ENCODE data around the gene TNKS1BP1. TPM values are rescaled to one million over a fixed set of nuclear protein-coding genes. Genes with fewer than 3 reads are reported as not detected.
"Not testable (repeated sequence)": the region's sequence is repeated elsewhere in the genome, so short reads cannot be mapped to it uniquely, and the experiment has no call there.

The TNKS1BP1 gene
- total RNA-seq, 3 donors from 2014 or later (not counting 1 experiment from before 2014, with no cell fraction given): 4.3 to 9.3 (median 7.5) TPM

DNA sequence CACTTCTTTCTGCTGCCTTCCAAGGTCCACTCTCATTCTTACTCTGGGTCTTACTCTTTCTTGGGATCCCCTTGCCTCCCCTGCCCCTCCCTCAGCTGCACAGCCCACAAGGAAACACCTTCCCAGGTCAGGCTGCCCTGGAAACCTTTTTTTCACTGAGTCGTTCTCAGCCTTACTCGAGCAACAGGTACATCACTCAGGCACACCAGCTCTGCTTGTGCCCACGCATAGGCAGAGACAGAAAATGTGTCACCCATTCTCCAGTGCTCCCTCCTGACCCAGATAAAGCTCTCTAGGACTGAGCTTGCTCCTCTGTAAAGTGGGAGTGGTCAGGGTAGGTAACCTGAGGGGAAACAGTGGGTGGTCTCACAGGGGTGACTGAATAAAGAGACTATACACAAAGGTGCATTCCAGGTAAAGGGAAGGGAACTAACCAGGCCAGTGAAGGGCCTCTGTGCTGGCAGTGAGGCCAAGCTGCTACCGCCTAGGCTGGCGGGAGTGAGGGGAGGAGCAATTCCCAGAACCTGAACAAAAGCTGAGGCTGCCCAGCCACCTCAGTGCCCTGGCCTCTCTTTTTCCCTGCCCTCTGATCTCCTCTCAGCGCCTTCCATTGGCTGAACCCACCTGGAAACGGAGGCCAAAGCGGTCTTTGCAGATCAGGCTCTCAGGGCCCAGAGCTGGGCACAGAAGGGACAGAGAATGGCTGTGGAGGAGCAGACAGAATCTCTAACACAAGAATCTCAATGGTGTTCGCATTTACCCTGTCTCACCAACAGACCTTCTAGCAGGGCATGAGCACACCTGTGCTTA, 40.3 kb upstream of the TNKS1BP1 start:
- Mint-ChIP-seq H3K27ac (no peak overlapping the region), H3K4me3 (no peak overlapping the region), H3K27me3 (ENCODE audit: low read depth in 2 of 2) (peaks cover 0 to 6% of the 10 kb centered on the region in 2 donors), H3K4me1 (no peaks in the 10 kb centered on the region), H3K36me3 (no peaks in the 10 kb centered on the region), H3K9me3 (no peaks in the 10 kb centered on the region)
- Histone ChIP-seq H3K36me3 (ENCODE audit: control insufficient read depth, insufficient read depth, low read length) (no peaks in the 10 kb centered on the region), H3K27ac (ENCODE audit: low read length) (no peak overlapping the region), H3K4me3 (ENCODE audit: low read length) (no peak overlapping the region), H3K27me3 (ENCODE audit: control insufficient read depth, insufficient read depth, low read length) (no peaks in the 10 kb centered on the region), H3K9me3 (ENCODE audit: control insufficient read depth, insufficient read depth, low read length) (no peaks in the 10 kb centered on the region), H3K4me1 (ENCODE audit: control insufficient read depth, insufficient read depth, low read length) (no peaks in the 10 kb centered on the region)
- DNase-seq (no peak), ATAC-seq (no peak)
- 88% methylated on average over 9 of the region's 9 CpGs for WGBS (ENCODE audit: insufficient coverage)
- intact Hi-C loops (cut with micrococcal nuclease): no loop called here
- TF ChIP-seq, protein P1, sequence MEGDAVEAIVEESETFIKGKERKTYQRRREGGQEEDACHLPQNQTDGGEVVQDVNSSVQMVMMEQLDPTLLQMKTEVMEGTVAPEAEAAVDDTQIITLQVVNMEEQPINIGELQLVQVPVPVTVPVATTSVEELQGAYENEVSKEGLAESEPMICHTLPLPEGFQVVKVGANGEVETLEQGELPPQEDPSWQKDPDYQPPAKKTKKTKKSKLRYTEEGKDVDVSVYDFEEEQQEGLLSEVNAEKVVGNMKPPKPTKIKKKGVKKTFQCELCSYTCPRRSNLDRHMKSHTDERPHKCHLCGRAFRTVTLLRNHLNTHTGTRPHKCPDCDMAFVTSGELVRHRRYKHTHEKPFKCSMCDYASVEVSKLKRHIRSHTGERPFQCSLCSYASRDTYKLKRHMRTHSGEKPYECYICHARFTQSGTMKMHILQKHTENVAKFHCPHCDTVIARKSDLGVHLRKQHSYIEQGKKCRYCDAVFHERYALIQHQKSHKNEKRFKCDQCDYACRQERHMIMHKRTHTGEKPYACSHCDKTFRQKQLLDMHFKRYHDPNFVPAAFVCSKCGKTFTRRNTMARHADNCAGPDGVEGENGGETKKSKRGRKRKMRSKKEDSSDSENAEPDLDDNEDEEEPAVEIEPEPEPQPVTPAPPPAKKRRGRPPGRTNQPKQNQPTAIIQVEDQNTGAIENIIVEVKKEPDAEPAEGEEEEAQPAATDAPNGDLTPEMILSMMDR (IDR thresholded peaks at IDR 0.05): no peak

DNA sequence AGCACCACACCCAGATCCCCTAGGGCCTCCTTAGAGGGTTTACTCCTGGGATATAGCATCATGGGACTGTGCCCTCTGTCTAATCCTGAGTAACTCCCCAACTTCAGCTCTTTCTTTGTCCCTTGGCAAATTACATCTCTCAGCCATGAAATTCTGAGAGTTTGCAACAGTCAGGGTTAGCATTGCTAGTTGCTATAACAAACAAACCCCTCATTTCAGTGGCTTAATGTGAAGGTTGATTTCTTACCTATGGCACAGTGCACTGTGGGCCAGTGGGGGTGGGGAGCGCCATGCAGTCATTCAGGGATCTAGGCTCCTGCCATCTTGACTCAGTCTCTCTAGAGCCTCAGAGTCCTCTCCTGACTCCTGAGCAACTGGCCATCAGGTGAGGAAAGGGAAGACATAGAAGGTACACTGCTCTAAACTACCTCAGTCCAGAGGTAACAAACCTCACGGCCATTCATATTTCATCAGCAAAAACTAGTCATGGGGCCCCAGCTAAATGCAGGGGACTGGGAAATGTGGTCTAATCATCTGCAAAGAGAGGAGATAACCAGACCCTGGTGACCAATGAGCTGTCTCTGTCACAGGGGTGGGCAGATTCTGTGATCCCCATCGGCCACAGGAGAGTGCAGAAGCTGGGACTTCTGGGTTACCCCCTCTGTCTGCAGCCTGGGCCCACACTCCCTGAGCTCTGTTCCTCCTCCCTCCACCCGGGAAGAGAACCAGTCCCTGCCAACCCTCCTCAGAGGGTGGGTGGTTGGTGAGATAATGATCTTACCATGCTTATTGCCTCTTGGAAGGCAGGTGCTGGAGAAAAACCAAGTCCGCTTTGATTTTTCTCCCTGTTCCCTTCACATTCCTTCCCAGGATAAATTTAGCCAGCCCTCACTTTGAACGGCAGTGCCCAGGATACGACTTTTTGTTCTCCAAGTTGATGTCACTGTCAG, 38.7 kb upstream of the TNKS1BP1 start:
- Mint-ChIP-seq H3K4me3 (no peak overlapping the region), H3K4me1 (no peaks in the 10 kb centered on the region), H3K27ac (no peak overlapping the region), H3K9me3 (no peaks in the 10 kb centered on the region), H3K27me3 (ENCODE audit: low read depth in 2 of 2) (peaks cover 0 to 6% of the 10 kb centered on the region in 2 donors), H3K36me3 (no peaks in the 10 kb centered on the region)
- Histone ChIP-seq H3K4me1 (ENCODE audit: control insufficient read depth, insufficient read depth, low read length) (no peaks in the 10 kb centered on the region), H3K36me3 (ENCODE audit: control insufficient read depth, insufficient read depth, low read length) (no peaks in the 10 kb centered on the region), H3K9me3 (ENCODE audit: control insufficient read depth, insufficient read depth, low read length) (no peaks in the 10 kb centered on the region), H3K27ac (ENCODE audit: low read length) (no peak overlapping the region), H3K4me3 (ENCODE audit: low read length) (no peak overlapping the region), H3K27me3 (ENCODE audit: control insufficient read depth, insufficient read depth, low read length) (no peaks in the 10 kb centered on the region)
- TF ChIP-seq, protein P1 (IDR thresholded peaks at IDR 0.05): no peak
- intact Hi-C loops (cut with micrococcal nuclease): no loop called here
- DNase-seq (no peak), ATAC-seq (no peak)
- 80% methylated on average over 6 of the region's 7 CpGs for WGBS (ENCODE audit: insufficient coverage)

DNA sequence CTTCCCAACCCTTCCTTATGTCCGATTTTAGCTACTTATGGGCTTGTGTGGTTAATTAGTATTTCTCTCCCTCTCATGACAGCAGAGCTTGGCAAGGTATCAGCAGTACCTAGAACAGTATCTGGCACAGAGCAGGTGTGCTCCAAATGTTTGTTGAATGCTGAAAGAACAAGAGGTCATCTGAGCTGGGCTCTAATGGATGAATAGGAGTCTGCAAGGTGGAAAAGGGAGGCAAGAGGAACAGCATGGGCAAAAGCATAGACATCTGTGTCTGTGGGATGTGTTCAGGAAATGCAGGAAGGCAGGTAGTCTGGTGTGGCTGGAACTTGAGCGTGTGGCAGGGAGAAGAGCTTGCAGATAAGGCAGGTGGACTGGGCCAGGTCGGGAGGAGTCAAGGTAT, 37.2 kb upstream of the TNKS1BP1 start:
- no peak overlapping the region for H3K4me3 ChIP-seq (ENCODE audit: low read length)
- peaks cover 0 to 4% of the 10 kb centered on the region in 2 donors for H3K27me3 Mint-ChIP-seq (ENCODE audit: low read depth in 2 of 2)
- H3K36me3 Mint-ChIP-seq: no peaks in the 10 kb centered on the region
- TF ChIP-seq, protein P1 (IDR thresholded peaks at IDR 0.05): no peak
- no peaks in the 10 kb centered on the region for H3K36me3 ChIP-seq (ENCODE audit: control insufficient read depth, insufficient read depth, low read length)
- H3K9me3 ChIP-seq (ENCODE audit: control insufficient read depth, insufficient read depth, low read length): no peaks in the 10 kb centered on the region
- no peaks in the 10 kb centered on the region for H3K4me1 ChIP-seq (ENCODE audit: control insufficient read depth, insufficient read depth, low read length)
- H3K9me3 Mint-ChIP-seq: no peaks in the 10 kb centered on the region
- DNase-seq: no peak
- WGBS (ENCODE audit: insufficient coverage): 40% methylated on average over 1 of the region's 3 CpGs
- H3K27ac Mint-ChIP-seq: no peak overlapping the region
- no peaks in the 10 kb centered on the region for H3K4me1 Mint-ChIP-seq
- intact Hi-C loops (cut with micrococcal nuclease): no loop called here
- no peak overlapping the region for H3K27ac ChIP-seq (ENCODE audit: low read length)
- no peak overlapping the region for H3K4me3 Mint-ChIP-seq
- no peak for ATAC-seq
- H3K27me3 ChIP-seq (ENCODE audit: control insufficient read depth, insufficient read depth, low read length): no peaks in the 10 kb centered on the region

DNA sequence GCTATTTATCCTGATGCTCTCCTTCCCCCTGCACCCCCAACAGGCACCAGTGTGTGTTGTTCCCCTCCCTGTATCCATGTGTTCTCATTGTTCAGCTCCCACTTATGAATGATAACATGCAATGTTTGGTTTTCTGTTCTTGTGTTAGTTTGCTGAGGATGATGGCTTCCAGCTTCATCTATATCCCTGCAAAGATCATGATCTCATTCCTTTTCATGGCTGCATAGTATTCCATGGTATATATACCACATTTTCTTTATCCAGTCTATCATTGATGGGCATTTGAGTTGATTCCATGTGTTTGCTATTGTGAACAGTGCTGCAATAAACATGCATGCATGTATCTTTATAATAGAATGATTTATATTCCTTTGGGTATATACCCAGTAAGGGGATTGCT, 36.7 kb upstream of the TNKS1BP1 start:
- H3K4me1 ChIP-seq (ENCODE audit: control insufficient read depth, insufficient read depth, low read length); H3K9me3 Mint-ChIP-seq; H3K27ac Mint-ChIP-seq; H3K36me3 ChIP-seq (ENCODE audit: control insufficient read depth, insufficient read depth, low read length); H3K4me3 ChIP-seq (ENCODE audit: low read length); DNase-seq; ATAC-seq; H3K27ac ChIP-seq (ENCODE audit: low read length); H3K27me3 ChIP-seq (ENCODE audit: control insufficient read depth, insufficient read depth, low read length); H3K36me3 Mint-ChIP-seq; H3K27me3 Mint-ChIP-seq (ENCODE audit: low read depth in 2 of 2); H3K4me1 Mint-ChIP-seq; H3K4me3 Mint-ChIP-seq; H3K9me3 ChIP-seq (ENCODE audit: control insufficient read depth, insufficient read depth, low read length); intact Hi-C loops (cut with micrococcal nuclease): not testable (repeated sequence)

Data from natural killer cell (primary cell).